ENCODE data around the gene OLFML2A.

The OLFML2A gene

DNA sequence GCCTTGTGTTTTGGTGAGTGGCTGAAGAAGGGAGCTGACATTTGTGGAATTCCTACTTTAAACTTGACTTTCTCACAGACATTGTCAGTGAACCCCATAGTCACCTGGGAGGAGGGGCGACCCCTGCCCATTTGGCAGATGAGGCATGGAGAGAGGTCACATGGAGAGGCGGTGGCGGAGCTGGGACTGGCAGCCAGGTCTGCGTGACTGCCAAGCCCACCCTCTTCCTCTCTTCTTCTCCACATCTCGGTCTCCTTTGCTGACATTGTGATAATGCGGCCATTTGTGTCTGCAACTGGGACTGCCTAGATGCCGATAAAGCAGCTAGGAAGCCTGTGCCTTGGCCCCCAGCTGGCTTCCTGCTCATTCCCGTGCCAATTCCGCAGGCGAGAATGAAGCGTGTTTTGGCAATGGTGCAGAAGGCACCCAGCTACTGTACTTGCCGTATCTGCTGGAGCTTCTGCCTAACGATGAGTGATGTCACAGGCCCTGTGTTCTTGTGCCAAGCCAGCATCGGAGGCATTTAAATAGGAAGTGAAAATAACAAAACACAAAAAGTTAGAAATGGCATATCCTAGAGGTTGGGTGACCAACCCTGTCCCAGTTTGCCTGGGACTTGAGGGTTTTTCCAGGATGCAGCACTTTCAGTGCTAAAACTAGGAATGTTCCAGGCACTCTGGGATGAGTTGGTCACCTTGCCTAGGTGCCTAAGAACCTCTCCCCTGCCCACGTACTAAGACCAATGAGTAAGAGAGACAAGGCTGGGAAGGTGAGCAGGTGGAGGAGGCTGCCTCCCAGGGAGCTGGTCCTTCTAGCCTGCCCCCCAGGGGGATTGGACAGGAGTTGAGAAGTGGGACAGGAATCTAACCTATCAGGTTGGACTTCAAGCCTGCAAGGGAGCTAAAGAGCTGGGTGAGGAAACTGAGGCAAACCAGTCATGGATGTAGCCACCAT is 23.6 kb downstream of the OLFML2A start:
- no peak for DNase-seq

DNA sequence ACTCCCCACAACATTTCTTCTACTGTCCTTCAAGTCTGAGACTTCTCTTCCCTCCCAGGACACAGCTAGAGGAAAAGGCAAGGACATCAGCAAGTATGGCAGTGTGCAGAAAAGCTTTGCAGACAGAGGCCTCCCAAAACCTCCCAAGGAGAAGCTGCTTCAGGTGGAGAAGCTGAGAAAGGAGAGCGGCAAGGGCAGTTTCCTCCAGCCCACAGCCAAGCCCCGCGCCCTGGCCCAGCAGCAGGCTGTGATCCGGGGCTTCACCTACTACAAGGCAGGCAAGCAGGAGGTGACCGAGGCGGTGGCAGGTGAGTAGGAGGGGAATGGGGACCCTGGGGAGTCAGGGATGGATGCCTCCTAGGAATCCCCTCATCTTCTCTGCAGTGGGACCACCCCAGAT is 24.4 kb downstream of the OLFML2A start:
- DNase-seq = no peak

GRCh38 chr9:124802426-124802825 is 25.5 kb downstream of the OLFML2A start:
- no peak for DNase-seq

- no peak for DNase-seq
These were observed 27.0 kb downstream of the OLFML2A start for GRCh38 chr9:124803911-124804310.

DNA sequence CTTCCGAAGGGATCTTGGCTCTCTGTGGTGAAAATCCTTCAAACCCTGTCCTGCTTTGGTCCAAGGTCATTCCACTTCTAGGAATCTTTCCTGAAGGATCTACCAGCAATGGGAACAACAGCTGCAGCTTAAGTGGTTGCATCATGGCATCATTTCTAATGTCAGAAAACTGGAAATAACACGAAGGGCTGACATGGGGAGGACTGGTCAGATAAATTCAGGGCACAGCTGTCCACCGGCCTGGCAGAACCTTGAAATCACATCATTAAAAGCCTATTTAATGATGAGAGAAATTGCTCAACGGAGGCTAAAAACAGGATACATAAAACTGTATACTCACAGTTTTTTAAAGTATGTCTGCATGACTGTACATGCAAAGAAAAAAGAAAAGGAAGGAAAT is 28.3 kb downstream of the OLFML2A start:
- DNase-seq = no peak

DNA sequence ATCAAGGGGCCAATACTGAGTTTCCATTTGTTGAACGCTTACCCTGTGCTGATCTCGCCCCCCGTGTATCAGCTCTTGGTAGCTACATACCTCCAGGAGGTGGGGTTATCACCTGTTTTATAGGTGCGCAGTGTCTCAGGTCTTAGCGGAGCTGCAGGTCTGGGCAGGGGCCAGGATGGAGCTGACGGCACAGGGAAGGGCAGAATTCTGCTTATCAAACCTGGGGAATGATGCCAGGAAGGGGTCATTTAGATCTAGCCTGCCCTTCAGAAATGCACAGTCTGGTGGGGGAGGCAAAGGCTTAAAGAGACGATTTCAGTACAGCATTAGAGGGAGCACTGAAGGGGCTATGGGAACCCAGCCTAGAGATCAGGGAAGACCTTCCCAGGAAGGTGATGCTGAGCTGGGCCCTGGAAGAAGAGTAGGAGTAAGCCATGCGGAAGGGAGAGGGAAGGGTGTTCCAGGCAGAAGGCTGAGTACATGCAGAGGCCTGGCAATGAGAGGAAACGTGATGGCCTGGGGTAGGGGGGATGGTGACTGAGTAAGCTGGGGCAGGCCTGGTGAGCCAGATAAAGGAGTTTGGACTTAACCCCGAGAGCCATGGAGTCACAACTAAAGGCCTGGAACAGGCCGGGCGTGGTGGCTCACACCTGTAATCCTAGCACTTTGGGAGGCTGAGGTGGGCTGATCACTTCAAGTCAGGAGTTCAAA is 31.5 kb downstream of the OLFML2A start:
- DNase-seq = no peak

- no peak for DNase-seq
These were observed 32.3 kb downstream of the OLFML2A start for GRCh38 chr9:124809211-124809610.

- no peak for DNase-seq
These were observed 33.0 kb downstream of the OLFML2A start for GRCh38 chr9:124809741-124810500.

DNA sequence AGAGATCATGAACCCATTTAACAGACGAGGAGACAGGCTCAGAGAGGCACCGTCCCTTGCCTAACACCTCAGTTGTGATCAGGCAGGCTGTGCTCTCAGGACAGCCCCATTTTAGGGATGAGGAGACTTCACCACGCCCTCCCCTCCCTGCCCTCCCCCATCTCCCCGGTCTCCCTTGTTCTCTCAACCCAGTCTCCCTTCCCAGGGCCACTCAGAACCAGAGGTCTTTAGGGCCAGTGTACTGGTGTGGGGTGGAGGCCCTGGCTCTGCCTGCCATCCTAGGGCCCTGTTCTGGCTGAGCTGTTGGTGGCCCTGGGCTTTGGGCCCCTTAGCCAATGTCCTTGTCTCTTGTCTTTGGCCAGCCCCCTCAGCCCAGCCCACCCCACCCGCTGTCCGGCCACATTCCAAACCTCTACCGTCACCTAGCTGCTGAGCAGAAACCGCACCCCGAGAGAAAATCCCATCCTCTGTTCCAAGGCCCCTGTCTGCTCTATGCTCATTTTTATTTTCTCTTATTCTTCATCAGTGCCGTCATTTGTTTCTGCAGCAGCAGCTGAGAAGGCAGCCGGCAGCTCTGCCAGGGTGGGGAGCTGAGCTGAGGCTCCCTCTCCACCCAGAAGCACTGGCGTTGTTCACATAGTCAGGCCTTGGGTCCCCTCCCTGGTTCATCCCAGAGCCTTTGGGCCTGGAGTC is 33.9 kb downstream of the OLFML2A start:
- no peak for DNase-seq

DNA sequence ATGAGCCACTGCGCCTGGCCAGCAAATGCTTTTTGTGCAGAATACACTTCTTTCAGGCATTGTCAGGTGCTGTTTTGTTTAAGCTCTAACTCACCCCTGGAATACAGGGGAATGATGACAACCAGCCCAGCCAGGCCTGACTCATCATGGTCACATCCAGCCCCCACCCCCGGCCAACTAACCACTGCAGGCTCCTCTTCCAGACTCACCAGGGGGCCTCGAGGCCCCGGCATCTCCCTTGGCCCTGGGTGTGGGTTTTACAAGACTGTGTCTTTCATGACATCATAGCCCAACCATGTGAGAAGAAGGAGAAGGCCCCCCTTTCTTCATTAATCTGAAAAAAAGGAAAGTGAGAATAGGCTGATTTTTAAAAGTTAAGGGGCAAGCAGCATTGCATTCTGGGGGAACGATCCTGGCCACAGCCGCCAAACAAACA is 35.5 kb downstream of the OLFML2A start:
- DNase-seq = no peak

DNA sequence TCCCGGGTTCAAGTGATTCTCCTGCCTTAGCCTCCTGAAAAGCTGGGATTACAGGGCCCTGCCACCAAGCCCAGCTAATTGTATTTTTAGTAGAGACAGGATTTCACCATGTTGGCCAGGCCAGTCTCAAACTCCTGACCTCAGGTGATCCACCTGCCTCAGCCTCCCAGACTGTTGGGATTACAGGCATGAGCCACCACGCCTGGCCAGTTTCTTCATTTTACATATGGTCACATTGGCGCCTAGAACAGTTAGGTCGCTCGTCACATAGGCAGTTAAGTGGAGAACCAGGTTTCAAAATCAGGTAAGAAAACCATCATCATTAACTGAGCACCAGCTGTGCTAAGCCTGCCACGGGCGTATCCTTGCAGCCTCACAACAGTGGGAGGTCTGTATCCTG is 36.1 kb downstream of the OLFML2A start:
- DNase-seq = no peak

DNA sequence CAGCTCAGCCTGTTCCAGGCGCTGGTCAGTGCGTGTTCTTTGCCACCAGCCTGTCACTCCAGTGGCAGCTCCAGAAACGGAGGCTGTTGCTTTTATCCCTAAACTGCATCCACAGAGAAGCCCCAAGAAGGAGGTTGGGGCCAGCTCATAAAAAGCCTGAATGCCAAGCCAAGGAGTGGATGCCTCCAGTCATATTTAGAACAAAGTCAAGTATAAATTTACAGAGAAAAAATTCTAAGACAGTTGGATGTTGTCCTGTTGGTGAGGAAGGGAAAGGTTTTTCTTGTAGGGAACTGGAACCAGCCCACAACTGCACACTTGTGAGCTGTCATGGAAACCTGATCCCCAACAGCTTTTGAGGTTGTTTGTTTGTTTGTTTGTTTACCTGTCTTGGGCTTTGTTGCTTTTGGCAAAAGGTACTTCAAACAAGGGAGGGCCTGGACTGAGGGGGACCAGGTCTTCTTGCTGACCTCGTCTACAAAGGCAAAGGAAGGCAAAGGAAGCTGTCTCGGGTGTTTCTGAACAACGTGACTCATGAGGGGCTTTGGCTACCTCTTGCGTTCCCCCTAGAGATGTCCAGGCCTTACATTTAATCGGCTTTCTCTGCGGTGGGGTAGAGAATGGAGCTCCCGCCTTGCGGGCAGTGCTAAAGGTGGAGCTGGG is 36.7 kb downstream of the OLFML2A start:
- no peak for DNase-seq

DNA sequence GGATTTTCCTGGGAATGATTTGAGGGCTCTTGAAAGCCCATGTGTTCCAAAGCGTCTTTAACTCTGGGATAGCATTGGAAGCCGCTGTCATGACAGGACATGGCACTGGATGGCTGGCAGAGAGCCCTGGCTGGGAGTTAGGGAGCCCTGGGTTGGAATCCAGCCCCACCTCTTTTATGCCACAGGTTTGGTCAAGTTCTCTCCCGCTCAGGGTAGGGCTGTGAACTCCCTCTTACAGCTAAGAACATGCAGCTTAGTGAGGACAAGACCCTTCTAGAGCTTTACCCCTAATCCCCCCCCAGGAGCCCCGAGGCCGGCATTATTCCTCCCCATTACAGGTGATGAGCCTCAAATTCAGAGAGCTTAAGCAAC is 37.2 kb downstream of the OLFML2A start:
- no peak for DNase-seq

DNA sequence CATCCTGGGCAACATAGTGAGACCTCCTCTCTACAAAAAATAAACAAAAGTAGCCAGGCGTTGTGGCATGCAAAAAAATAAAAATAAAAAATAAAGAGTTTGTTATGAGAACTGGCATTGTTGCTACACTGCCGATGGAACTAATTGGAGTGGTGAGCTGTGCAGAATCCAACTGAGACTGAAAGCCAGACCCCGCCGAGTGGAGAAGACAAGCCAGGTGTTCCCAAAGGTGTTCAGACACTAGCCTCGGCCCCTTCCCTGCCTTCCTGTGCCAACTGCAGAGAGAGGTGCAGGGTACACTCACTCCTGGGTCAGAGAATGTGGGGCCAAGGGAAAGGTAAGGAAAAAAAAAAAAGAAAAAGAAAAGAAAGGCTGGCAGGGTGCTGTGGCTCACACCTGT is 38.7 kb downstream of the OLFML2A start:
- DNase-seq = no peak

DNA sequence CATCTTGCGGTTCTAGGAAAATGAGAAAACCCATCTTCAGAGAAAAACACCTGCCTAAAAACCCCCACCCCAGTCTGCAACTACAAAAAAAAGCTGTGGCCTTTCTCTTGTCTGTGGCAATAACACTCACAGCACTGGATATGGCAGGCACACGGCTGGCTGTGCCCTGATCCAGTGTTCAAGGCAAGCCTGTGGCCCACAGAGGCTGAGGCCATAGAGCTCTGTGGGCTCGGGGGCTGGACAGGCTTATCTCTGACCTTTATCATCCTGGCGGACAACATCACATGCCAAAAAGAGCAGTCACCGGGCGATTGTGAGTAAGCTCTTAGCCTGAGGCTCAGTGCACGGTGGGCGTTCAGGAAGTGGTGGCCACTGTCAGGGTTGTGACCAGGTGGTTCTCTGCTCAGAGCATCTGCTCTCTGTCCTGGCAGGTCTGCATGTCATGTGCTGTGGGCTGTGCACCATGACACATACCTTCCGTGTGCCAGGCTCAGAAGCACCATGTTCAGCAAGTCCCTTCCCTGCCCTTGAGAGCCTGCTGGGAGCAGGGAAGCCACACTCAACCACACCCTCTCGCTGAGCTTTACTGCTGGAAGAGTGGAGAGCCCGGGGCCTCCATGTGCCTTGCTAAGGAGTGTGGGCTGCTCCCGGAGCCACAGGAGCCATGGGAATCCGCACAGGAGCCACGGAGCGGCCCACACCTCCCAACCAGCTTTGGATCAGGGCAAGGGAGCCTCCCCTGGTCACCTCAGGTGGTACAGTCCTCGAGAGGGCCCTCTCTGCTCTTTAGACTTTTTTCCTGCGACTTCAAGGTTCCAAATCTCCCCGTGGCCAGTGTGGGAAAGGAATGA is 41.7 kb downstream of the OLFML2A start:
- no peak for DNase-seq

- DNase-seq = no peak
These were observed 44.0 kb downstream of the OLFML2A start for GRCh38 chr9:124820698-124821623.

DNA sequence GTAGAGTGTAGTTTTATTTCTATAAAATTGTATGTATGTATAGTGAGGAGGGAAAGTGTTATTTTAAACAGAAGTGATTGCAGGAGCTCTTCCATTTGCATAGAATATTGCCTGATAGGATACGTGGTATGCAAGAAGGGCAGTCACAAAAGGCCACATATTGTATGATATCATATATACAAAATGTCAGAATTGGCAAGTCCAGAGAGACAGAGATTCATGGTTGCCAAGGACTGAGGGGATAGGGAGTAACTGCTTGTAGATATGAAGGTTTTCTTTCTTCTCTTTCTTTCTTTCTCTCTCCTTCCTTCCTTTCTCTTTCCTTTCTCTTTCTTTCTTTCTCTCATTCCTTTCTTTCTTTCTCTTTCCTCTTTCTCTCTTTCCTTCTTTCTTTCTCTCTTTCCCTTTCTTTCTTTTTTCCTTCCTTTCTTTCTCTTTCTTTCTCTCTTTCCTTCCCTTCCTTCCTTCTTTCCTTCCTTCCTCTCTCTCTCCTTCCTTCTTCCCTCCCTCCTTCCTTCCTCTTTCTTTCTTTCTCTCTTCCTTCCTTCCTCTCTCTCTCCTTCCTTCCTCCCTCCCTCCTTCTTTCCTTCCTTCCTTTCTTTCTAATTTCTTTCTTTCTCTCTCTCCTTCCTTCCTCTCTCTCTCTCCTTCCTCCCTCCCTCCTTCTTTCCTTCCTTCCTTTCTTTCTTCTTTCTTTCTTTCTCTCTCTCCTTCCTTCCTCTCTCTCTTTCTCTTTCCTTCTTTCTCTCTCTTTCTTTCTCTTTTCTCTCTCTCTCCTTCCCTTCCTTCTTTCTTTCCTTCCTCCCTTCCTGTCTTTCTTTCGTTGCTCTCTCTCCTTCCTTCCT is 51.8 kb downstream of the OLFML2A start:
- no peak for DNase-seq

- DNase-seq = no peak
These were observed 52.4 kb downstream of the OLFML2A start for GRCh38 chr9:124829334-124829669.

- no peak for DNase-seq
These were observed 53.7 kb downstream of the OLFML2A start for GRCh38 chr9:124830593-124830992.
